HS-27A (cell line): Measurements from ENCODE around the gene GALNT10.

Source experiments
- DNase-seq: peaks from one replicate; pipeline ENCODE4 v3.0.0-alpha.2; 2012; ENCODE audit warnings: low read depth, missing footprints

GALNT10 gene

GRCh38 chr5:154446195-154447088 lies 255.9 kb downstream of the GALNT10 start:
- no peak for DNase-seq

DNA sequence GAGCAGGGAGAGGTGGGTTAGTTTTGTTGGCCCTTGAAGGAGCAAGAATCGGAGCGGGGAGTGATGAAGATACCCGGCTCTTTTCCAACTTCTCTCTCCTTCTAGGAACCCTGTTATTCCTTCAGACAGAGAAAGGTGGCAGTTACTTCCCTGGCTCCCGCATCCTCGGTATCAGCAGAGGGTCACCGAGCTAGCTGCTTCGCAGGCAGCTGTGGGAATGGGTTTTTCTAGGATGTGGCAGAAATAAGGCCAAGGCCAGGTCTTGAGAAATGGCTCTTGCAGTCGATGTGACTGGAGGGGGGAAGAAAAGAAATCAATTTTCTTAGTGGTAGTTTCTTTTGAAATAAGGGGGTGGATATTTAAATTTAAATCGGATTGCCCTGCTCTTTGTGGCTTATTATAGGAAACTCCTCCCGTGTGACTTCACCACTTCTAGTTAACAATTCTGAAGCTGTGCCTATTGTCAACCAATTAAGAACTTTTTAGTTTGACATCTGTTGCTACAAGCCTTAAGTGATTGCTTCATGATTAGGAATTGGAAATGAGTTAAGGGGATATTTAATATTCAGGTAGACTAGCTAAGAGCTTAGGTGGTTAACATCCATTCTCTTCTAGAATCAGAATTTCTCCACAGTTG lies 256.7 kb downstream of the GALNT10 start:
- no peak for DNase-seq

GRCh38 chr5:154449786-154450185 lies 259.3 kb downstream of the GALNT10 start:
- DNase-seq, result no peak

GRCh38 chr5:154451957-154452356 lies 261.4 kb downstream of the GALNT10 start:
- no peak for DNase-seq

DNA sequence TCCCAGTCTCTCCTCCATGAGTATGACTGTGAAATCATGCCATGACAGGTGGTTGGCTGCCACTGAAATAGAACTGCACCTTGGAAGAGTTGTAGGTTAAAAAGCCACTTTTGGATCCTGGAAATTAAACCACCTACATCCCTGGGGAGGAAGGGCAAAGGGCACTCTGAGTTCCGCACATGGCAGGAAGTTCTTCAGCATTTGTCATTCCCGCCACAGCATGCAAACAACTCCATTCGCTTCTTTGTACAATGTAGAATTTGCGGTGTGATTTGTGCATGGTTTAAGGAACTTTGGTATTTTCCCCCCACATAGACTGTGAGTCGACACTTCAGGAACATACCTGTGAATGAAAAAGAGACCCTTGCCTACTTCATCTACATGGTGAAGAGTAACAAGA lies 265.1 kb downstream of the GALNT10 start:
- no peak for DNase-seq

DNA sequence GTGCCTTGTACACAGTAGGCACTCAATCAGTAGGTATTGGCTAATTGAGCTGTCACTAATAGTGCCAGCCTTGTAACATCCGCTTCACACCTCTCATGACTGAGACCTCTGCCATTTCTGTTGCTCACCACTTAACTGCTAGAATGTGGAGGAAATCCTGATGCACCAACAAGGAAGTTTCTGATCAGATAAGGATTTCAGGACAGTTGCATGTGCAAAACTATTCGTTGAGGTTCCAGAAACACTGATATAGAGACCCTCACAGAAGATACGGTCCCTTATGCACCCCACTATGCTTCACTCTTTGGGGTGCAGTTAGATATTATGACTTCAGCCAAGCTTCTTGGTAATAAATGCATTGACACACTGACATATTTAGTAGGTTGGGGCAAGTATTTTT lies 266.0 kb downstream of the GALNT10 start:
- no peak for DNase-seq

- no peak for DNase-seq
Observed at GRCh38 chr5:154459015-154459414, 268.5 kb downstream of the GALNT10 start.

- no peak for DNase-seq
Observed at GRCh38 chr5:154460172-154460571, 269.6 kb downstream of the GALNT10 start.

DNA sequence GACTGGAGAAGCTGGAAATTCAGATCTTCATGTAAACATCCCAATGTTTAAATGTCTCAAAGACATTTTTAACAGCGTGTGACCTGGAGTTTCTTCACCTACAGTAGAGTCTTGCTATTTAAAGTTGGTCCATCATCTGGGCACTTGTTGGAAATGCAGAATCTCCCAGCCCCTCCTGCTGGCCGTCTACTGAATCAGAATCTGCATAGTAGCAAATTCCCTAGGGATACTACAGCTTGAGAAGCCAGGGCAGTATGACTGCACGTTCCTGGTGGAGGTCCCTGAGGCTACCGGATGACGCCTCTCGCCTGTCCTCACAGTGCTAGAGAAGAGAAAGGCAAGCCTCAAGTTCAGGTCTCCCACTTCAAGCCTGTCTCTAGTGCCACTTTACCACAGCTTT lies 271.0 kb downstream of the GALNT10 start:
- no peak for DNase-seq

- no peak for DNase-seq
Observed at GRCh38 chr5:154464438-154464837, 273.9 kb downstream of the GALNT10 start.

DNA sequence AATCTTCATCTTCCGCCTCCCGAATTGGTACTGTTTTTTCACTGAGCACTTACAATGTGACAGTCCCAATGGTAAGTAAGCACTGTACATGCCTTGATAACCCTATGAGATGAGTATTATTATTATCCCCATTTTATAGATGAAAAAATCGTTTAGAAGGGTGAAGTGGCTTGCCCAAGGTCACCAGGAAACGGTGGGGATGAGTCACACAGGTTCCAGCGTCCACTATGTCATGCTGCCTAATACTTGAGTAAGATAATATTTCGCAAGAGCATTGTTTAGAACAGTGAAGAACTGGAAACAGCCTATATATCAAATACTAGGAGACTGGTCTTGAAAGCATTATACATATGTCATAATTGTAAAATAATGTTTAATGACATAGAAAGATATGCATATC lies 274.6 kb downstream of the GALNT10 start:
- DNase-seq, result no peak

- DNase-seq, result no peak
Observed at GRCh38 chr5:154466147-154466546, 275.6 kb downstream of the GALNT10 start.

- no peak for DNase-seq
Observed at GRCh38 chr5:154466671-154467070, 276.1 kb downstream of the GALNT10 start.

DNA sequence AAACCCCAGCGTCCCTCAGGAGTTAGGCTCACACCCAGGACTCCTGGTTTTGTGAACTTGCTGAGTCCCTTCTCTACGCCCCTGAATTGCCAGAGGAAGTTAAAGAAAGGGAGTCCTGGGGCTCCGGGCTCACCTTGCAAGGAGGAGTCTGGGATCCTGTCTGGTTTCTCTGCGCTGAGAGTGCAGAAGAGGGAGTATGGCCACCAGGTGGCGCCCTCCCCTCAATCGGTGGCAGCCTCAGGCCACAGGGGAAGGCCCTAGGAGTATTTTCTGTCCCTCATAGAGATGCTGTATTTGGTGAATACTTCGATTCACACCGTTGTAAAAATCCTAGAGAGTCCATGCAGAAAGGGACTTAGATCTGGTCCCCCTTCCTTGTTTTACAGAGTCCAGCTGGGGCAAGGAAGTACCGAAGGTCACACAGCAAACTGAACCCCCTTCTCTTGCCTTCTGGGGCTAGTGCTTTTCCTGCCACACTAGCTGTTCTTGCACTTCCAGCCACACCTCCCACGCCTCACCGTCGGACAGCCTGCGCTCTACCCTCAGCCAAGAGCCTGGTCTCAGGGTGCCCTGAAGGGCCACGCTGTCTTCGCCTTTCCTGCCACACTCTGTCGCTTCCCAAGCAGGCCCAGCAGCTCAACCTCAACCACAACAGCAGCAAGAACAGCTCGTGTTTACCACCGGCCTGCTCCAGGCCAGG lies 277.3 kb downstream of the GALNT10 start:
- DNase-seq, result no peak

DNA sequence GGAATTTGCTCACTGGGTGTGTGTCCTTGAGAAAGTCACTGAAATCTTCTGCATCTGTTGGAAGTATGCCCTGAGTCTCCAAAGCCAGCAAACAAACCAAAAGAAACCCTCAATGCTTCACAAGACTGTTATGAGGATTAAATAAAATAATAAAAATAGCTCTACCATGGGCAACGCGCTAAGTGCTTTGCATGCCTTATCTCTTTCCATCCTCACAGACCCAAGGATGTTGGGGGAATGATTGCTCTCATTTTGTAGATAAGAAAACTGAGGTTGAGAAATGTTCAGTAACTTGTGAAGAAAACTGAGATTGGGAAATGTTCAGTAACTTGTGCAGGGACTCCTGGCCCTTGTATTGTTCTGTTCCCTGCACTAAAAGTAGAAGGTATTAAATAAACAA lies 279.6 kb downstream of the GALNT10 start:
- no peak for DNase-seq
